Measurements from ENCODE around the gene KDM1A.

Gene KDM1A

GRCh38 chr1:23110391-23110790, 91.1 kb downstream of the KDM1A start:
- DNase-seq (ENCODE audit: low read depth, low spot score), result no peak

DNA sequence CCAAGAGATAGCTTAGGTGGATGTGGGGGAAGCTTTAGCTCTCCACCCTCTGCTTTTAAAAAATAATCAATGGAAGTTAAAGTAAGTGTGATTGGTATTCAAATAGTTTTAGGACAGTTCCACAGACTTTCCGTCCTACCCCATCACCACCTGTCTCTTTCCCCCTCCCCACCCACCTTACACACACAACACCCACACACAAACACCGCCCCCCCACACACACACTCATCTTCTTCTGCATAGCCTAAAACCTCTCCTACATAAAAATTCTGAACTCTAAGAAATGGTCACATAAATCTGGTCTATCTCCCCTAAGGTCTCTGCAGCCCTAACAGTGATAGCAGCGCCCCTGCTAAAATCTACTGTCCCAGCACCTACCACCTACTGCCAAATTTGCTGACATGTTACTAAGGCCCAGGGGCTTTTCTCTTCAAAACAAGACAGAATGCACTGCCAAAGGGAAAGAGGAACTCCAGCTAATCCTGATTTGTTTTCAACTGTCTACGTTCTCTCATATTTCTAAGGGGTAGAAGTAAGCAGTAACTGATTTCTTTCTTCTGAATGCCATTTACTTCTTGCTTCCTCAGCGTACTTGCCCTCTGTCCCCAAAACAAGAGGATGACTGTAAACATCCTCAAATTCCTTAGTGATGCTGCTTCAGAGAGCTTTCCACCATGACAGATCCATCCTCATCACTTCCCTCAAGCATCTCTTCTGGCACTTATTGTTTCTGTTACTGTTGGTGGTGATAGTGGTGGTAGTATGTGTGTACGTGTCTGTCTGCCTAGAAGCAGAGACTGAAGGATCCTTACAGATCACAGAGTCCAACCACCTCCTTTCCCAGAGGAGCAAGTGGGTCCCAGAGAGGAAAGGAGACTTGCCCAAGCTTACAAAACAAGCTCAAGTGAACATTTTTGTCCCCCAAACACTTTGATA, 92.6 kb downstream of the KDM1A start:
- DNase-seq (ENCODE audit: low read depth, low spot score), result no peak

GRCh38 chr1:23114424-23115079, 95.3 kb downstream of the KDM1A start:
- DNase-seq (ENCODE audit: low read depth, low spot score), result peak; percentile 34

GRCh38 chr1:23116216-23116836, 97.1 kb downstream of the KDM1A start:
- DNase-seq (ENCODE audit: low read depth, low spot score), result no peak

DNA sequence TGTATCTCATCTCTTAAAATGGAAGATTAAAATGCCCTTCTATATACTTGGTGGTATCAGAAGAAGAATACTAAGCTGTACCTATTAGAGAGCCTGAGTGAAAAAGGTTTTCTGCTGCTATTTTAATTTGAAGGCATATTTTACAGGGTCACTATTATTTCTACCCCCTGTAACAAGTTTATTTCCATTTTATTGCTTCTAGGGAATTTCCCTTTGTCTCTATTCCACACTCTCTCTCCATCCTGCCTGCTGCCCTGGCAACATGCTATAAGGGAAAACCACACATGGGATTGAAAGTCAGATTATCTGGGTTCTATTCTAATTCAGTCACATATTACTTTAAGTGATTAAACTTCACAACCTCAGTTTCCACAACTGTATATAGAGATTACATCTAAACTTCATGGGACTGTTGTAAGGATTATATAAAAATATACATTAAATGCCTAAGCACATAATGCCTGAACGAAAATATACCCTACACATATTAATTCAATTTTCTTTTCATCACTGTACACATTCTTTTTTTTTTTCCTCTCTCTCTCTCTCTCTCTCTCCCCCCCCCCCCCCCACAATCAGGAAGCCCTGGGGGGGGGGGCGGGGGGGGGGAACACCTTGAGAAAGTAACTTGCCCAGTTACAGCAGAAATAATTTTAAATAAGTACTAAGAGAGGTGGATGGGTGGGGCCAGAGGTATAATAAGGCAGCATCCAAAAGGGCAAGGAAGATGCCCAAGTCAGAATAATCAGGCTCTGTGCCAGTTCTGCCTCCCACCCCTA, 97.8 kb downstream of the KDM1A start:
- DNase-seq (ENCODE audit: low read depth, low spot score), result peak; percentile 53

GRCh38 chr1:23118407-23118806, 99.1 kb downstream of the KDM1A start:
- no peak for DNase-seq (ENCODE audit: low read depth, low spot score)

DNA sequence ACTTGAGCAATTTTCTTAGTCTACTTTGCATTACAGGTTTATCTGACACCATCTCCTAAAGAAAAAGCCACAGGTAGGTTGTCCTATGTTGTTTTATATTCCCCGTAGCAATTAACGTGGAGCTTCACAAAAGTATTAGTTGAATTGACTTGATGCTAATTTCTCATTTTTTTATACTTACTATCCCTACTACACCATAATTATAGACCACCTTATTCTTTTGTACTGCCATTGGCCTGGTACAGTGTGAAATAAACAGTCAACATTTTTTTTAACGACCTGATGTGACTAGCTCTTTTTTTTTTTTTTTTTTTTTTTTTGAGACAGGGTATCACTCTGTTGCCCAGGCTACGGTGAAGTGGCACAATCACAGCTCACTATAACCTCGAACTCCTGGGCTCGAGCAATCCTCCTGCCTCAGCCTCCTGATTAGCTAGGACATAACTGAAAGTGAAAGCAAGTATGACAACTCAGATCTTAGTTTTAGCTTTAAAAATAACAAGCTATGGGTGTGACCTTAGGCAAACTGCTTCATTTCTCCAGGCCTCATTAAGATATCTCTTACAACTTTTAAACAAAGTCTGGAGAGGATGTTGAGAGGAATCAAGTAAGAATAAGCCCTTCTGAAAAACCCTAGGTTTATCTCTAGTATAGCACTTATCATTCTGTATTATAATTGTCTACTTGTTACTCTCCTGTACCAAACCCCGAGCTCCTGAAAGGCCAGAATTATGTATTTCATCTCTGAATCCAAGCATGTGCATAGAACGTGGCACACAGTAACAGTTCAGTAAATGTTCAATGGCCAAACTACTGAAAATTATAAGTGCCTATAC, 99.9 kb downstream of the KDM1A start:
- DNase-seq (ENCODE audit: low read depth, low spot score), result no peak

DNA sequence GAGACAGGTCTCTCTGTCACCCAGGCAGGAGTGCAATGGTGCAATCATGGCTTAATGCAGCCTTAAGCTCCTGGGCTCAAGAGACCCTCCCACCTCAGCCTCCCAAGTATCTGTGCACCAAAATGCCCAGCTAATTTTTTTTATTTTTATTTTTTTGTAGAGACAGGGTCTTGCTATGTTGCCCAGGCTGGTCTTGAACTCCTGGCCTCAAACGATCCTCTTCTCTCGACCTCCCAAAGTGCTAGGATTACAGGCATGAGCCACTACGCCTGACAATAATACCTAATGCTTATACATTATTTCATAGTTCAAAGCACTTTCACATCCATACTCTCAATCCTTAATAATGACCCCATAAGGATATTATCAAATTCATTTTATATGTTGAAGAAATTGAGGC, 101.1 kb downstream of the KDM1A start:
- no peak for DNase-seq (ENCODE audit: low read depth, low spot score)

- DNase-seq (ENCODE audit: low read depth, low spot score), result peak; percentile 69
Measured at GRCh38 chr1:23122023-23122748, 102.9 kb downstream of the KDM1A start.

DNA sequence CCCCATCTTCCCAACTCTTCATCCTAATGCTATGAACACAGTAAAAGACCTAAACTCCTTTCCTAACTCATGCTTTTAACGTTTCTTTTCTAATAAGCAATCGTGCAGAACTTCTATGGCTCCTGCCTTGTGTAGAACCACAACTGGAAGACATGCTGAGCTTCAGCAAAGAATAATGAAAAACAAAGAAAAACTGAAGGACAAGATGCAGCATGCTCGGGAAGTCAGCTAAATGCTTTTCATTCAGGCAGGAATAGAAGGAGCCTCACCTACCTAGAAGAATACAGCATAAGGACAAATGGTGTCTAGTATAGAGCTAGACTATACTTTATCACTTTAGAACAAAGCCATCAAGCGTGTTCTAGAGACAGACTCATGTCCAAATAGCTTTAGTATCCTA, 103.5 kb downstream of the KDM1A start:
- DNase-seq (ENCODE audit: low read depth, low spot score), result no peak

GRCh38 chr1:23123528-23123927, 104.3 kb downstream of the KDM1A start:
- DNase-seq (ENCODE audit: low read depth, low spot score), result no peak

DNA sequence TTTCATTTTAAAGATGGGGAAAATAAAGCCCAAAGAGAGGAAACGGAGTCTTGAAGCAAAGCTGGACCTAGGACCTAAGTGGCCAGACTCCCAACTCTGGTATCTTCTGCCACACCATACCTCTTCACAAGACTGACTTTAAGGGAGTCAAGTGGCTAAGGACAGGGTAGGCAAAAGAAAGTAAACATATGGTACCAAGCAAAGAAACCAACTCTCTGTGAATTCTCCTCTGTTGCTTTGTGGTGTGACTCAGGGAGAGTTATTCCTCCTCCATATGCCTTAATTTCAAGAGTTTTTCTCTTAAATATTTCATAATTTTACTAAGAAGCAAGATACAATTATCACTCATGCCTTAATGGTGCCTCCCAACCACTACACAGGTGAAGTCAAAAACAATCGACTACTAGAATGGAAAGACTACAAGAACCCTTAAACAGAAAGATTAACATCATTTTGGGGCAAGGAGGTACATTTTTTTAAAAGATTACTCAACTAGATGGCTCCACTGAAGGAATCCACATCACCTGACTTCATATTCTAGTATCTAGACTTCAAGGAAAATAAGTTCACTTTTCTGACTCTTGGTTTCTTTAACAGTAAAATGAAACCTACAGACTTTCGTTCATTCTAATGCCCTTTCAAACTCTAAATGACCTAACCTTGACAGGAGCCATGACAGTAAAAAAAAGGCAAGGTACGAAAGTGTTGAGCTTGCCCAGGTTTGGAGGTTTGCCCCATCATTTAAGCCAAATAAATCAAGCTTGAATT, 105.2 kb downstream of the KDM1A start:
- no peak for DNase-seq (ENCODE audit: low read depth, low spot score)

DNA sequence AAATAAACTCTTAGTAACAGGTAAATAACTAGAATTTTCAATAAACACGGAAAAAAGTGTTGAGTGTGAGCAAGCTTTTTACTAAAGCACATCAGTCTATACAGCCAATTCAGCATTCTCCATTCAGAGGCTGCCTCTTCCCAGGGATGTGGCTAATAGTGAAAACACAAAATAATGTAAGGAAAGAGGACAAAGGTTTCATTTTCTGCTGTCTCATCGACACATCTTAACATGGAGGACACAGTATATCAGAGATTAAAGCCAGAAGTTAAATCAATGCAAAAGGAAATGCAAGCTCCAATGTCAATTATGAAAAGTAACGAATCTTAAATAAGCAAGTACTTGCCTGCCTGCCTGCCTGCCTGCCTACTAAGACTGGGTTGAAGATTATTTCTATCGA, 106.2 kb downstream of the KDM1A start:
- no peak for DNase-seq (ENCODE audit: low read depth, low spot score)

DNA sequence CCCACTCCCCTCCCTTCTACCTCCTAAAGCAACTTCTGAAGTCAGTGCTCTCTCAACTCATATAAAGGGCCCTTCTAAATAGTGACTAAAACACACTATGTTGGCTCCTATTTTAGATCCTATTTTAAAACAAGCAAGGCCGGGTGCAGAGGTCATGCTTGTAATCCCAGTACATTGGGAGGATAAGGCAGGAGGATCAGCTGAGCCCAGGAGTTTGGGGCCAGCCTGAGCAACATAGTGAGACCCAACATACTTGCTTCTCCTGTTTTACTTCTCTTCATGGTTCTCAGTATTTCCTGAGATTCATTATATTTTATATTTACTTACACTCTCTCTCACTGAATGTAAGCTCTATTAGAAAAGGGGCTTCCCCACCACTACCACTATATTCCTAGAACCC, 106.9 kb downstream of the KDM1A start:
- DNase-seq (ENCODE audit: low read depth, low spot score), result no peak

DNA sequence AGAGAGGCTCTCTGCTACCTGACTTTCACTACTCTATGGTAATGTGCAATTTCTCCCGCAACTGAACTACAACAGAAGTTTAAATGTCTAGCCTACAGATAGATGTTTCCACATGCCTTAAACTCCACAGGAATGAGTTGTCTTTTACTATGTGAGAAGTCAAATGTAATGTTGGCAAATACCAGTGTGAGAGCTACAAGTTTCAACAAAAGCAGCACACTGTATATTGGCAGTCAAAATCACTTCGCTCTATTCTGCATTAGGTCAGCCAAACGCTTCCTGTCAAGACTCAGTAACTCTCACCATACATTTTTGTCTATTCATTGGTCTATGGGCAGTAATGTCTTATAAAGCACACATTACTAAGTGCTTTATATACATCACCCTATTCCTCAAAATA, 107.5 kb downstream of the KDM1A start:
- DNase-seq (ENCODE audit: low read depth, low spot score), result peak; percentile 58

DNA sequence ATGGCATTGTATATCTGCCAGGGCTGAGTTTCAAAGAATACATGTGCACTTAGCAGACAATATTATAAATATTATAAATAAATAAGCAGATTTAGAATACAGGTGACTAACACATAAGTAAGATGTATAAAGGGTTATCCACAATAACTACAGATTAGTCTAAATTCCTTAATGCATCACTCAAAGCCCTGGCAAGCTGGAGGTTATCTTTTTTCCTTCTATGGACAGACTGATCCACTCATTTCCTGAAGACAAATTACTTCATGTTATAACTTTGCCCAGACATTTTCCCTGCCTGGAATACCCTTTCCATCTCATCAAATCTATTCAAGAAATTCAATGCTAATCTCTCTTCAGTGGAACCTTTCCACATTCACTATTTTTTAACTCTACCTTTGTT, 110.6 kb downstream of the KDM1A start:
- DNase-seq (ENCODE audit: low read depth, low spot score), result no peak

DNA sequence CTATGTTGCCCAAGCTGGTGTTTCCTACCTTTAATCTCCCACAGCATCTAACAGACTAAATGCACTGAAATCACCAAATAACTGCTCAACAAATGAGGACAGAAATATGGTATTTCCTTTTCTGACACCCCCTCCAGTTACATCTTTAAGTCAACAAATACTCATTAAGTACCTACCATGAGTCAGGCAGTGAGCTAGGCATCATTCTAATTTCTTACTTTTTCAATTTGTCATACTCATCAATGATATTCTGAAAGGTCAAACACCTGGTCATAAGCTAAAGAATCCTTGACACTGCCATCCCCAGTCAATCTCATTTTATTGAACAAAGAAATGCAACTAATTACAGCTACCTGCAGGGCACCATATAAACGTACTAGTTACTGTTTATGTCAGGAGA, 112.8 kb downstream of the KDM1A start:
- no peak for DNase-seq (ENCODE audit: low read depth, low spot score)

Measured in astrocyte of the hippocampus (primary cell).